WERI-Rb-1 (cell line): ENCODE measurements around the gene IFT22.
A peak's percentile ranks its signal among the peaks of the same experiment; 100 is the strongest.

Experiments used
- DNase-seq: peaks from one replicate; pipeline ENCODE4 v3.0.0-alpha.2; 2020
- H3K27ac ChIP-seq: fragments of 250-450 bp; sonication (Bioruptor Pico); 2 replicates; pipeline ENCODE4 v1.5.1; 2020; ENCODE audit warnings: mild to moderate bottlenecking, moderate library complexity
- H3K27me3 ChIP-seq: fragments of 250-450 bp; sonication (Bioruptor Pico); 2 replicates; pipeline ENCODE4 v1.5.1; 2021; ENCODE audit warnings: mild to moderate bottlenecking, low read depth, moderate library complexity; ENCODE audit not compliant: insufficient read depth, severe bottlenecking
- H3K36me3 ChIP-seq: fragments of 250-450 bp; sonication (Bioruptor Pico); 2 replicates; pipeline ENCODE4 v1.5.1; 2020; ENCODE audit warnings: mild to moderate bottlenecking, moderate library complexity
- H3K4me3 ChIP-seq: 2 replicates; pipeline ENCODE4 v1.5.1; 2011; ENCODE audit warnings: low read depth, mild to moderate bottlenecking, control low read depth, low read length
- H3K9me3 ChIP-seq: fragments of 250-450 bp; sonication (Bioruptor Pico); 2 replicates; pipeline ENCODE4 v1.5.1; 2021; ENCODE audit warnings: mild to moderate bottlenecking, moderate library complexity; ENCODE audit not compliant: severe bottlenecking
- CTCF ChIP-seq: IDR thresholded peaks from 2 replicates; pipeline ENCODE4 v1.5.1; 2011; ENCODE audit warnings: low read depth, mild to moderate bottlenecking, control low read depth, inconsistent platforms, low read length

The IFT22 gene

GRCh38 chr7:101328159-101328558 is 6.5 kb upstream of the IFT22 start:
- H3K27me3 ChIP-seq = no peaks in the 10 kb centered on the region
- no peak overlapping the region for H3K4me3 ChIP-seq
- no peaks in the 10 kb centered on the region for H3K36me3 ChIP-seq
- no peak overlapping the region for H3K27ac ChIP-seq
- no peak for DNase-seq
- no peak for TF ChIP-seq CTCF
- no peaks in the 10 kb centered on the region for H3K9me3 ChIP-seq

GRCh38 chr7:101319401-101319800 is 2.2 kb downstream of the IFT22 start:
- Histone ChIP-seq H3K9me3 (no peaks in the 10 kb centered on the region), H3K4me3 (no peak overlapping the region), H3K36me3 (peaks cover 36% of the 10 kb centered on the region), H3K27me3 (no peaks in the 10 kb centered on the region), H3K27ac (no peak overlapping the region)
- DNase-seq = no peak
- TF ChIP-seq CTCF = no peak

GRCh38 chr7:101315336-101315735 is 6.3 kb downstream of the IFT22 start:
- peaks cover 5% of the 10 kb centered on the region for H3K9me3 ChIP-seq
- H3K36me3 ChIP-seq = peaks cover 59% of the 10 kb centered on the region
- no peak overlapping the region for H3K4me3 ChIP-seq
- DNase-seq = peak; percentile 54
- peak; percentile 58 for TF ChIP-seq CTCF
- H3K27ac ChIP-seq = no peak overlapping the region; the same call in 1 of the 2 replicates
- H3K27me3 ChIP-seq = no peaks in the 10 kb centered on the region

- Histone ChIP-seq H3K36me3 (peaks cover 19% of the 10 kb centered on the region), H3K27me3 (no peaks in the 10 kb centered on the region), H3K9me3 (peaks cover 15% of the 10 kb centered on the region), H3K27ac (no peak overlapping the region), H3K4me3 (peak overlapping the region; percentile 58)
- no peak for TF ChIP-seq CTCF
- DNase-seq = peak; percentile 74
Observed at GRCh38 chr7:101308245-101309085, 13.1 kb downstream of the IFT22 start.

GRCh38 chr7:101306307-101306706 is 15.3 kb downstream of the IFT22 start:
- no peak overlapping the region for H3K27ac ChIP-seq
- peaks cover 27% of the 10 kb centered on the region for H3K9me3 ChIP-seq
- DNase-seq = no peak
- H3K4me3 ChIP-seq = no peak overlapping the region
- TF ChIP-seq CTCF = no peak
- H3K36me3 ChIP-seq = peaks cover 8% of the 10 kb centered on the region
- no peaks in the 10 kb centered on the region for H3K27me3 ChIP-seq
